AG10803 (cell line): ENCODE data around the gene RYK.

Experiments used
- DNase-seq: peaks from one replicate; pipeline ENCODE4 v3.0.0; 2010; ENCODE audit warnings: low read depth
- H3K4me3 ChIP-seq: 2 replicates; pipeline ENCODE4 v1.5.1; 2011; ENCODE audit warnings: mild to moderate bottlenecking, low read length, control low read depth
- TF ChIP-seq, protein P1 (sequence below): conservative IDR thresholded peaks from 2 replicates; pipeline ENCODE4 v1.5.1; 2011; ENCODE audit warnings: mild to moderate bottlenecking, low read length, control low read depth, inconsistent platforms

RYK gene

GRCh38 chr3:134189849-134190248 lies 60.8 kb downstream of the RYK start:
- no peak for DNase-seq
- H3K4me3 ChIP-seq: no peak overlapping the region
- TF ChIP-seq, protein P1, sequence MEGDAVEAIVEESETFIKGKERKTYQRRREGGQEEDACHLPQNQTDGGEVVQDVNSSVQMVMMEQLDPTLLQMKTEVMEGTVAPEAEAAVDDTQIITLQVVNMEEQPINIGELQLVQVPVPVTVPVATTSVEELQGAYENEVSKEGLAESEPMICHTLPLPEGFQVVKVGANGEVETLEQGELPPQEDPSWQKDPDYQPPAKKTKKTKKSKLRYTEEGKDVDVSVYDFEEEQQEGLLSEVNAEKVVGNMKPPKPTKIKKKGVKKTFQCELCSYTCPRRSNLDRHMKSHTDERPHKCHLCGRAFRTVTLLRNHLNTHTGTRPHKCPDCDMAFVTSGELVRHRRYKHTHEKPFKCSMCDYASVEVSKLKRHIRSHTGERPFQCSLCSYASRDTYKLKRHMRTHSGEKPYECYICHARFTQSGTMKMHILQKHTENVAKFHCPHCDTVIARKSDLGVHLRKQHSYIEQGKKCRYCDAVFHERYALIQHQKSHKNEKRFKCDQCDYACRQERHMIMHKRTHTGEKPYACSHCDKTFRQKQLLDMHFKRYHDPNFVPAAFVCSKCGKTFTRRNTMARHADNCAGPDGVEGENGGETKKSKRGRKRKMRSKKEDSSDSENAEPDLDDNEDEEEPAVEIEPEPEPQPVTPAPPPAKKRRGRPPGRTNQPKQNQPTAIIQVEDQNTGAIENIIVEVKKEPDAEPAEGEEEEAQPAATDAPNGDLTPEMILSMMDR: no peak

DNA sequence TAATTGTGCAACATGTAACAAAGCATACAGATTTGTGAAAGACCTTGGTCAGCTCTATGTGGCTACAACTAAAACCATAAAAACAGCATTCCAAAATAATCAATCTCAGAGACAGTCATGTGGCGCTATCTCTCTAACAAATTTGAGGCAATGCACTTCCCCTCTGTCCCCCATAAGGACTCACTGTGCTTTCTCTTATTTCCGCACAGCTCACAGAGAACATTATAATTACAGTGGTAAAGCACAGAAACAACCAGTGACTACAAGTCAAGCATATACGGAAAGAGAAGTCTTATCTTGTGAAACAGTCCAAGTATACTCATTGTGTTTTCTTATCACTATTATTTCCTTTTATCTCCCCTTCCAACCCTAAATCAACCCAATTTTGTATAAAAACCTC lies 64.3 kb downstream of the RYK start:
- H3K4me3 ChIP-seq: no peak overlapping the region
- no peak for DNase-seq
- TF ChIP-seq, protein P1: no peak

DNA sequence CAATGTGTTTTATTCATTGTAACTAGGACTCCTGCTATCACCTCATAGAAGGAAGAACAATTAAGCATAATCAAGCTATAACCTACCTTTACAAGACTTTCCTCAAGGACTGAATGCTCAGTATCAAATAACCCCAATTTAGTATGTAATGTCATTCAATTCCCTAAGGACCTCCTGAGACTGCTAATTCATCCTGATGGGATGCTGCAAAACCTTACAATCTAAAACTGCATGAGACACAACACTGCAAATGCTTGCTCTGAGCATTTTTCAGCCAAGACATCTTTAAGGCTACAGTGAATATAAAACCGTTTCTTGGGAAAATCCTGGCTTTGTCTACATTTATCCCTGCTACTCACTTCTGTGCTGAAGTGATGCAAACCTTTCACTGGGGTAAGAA lies 69.9 kb downstream of the RYK start:
- no peak for DNase-seq
- H3K4me3 ChIP-seq: no peak overlapping the region
- TF ChIP-seq, protein P1: no peak

- no peak for DNase-seq
- no peak overlapping the region for H3K4me3 ChIP-seq
- TF ChIP-seq, protein P1: no peak
Observed at GRCh38 chr3:134179508-134179907, 71.2 kb downstream of the RYK start.

DNA sequence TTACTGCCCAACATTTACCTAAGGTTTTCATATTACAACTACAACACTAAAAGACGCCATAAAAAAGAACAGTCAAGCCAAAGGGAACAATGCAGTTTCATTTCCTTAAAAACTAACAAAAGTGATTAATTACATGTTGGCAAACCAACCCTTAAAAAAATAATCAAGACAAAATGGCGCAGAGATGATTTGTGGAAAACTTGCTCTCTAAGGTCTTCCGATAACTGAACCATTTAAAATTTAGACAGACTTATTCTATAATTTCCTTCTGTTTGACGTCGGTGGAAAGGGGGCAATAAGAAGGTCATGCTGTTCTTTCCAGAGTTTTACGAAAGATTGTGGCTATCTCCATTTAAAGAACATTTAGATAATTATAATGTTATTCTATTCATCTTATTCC lies 87.6 kb downstream of the RYK start:
- DNase-seq: no peak
- no peak overlapping the region for H3K4me3 ChIP-seq
- TF ChIP-seq, protein P1: no peak

- no peak for DNase-seq
- H3K4me3 ChIP-seq: no peak overlapping the region
- TF ChIP-seq, protein P1: no peak
Observed at GRCh38 chr3:134161898-134162615, 88.6 kb downstream of the RYK start.

DNA sequence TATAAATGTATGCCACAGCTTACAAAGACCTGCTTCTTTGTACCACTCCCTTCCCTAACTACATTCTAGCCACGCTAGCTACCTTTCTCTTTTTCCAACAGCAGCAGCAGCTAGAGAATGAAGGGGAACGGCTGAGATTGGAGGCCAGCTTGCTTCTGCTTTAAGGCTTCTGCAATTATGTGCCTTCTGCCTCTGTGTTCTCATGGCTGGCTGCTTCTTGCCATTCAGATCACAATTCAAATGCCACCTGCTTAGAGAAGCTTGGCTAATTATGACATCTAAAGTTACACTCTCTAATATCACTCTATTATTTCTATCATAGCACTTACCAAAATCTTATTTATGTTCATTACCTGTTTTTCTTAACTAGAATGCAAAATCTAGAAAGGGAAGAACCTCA lies 95.2 kb downstream of the RYK start:
- no peak overlapping the region for H3K4me3 ChIP-seq
- no peak for DNase-seq
- TF ChIP-seq, protein P1: no peak
